ENCODE measurements around the gene SCAMP1. TPM values are rescaled to one million over a fixed set of nuclear protein-coding genes. Genes with fewer than 3 reads are reported as not detected.

The SCAMP1 gene
- total and polyA plus RNA-seq, 2 of the 13 experiments (the other 11 are each of a cell fraction or from before 2014, with no cell fraction given): 18.2 to 33.7 TPM

GRCh38 chr5:78334811-78335210 is 25.6 kb upstream of the SCAMP1 start (continued):
- TF ChIP-seq DPF2 (CRISPR knock-in tag; IDR thresholded peaks at IDR 0.05; ENCODE audit: borderline replicate concordance, low read depth): no peak
- TF ChIP-seq ZNF781 (CRISPR knock-in tag; IDR thresholded peaks at IDR 0.05; ENCODE audit: borderline replicate concordance, not compliant biosample characterization): no peak
- no peak for TF ChIP-seq GATAD2A (CRISPR knock-in tag; IDR thresholded peaks at IDR 0.05)
- TF ChIP-seq ZNF792 (CRISPR knock-in tag; IDR thresholded peaks at IDR 0.05): no peak
- TF ChIP-seq SP1 (IDR thresholded peaks at IDR 0.05): no peak
- no peak for TF ChIP-seq SP1 (CRISPR knock-in tag; IDR thresholded peaks at IDR 0.05)
- TF ChIP-seq ZNF44 (CRISPR knock-in tag; IDR thresholded peaks at IDR 0.05): no peak
- no peak for TF ChIP-seq THAP9 (CRISPR knock-in tag; IDR thresholded peaks at IDR 0.05; ENCODE audit: borderline replicate concordance)
- TF ChIP-seq ZNF354B (CRISPR knock-in tag; IDR thresholded peaks at IDR 0.05): no peak
- TF ChIP-seq ZFP1 (CRISPR knock-in tag; IDR thresholded peaks at IDR 0.05): no peak
- TF ChIP-seq ZFP36 (IDR thresholded peaks at IDR 0.05; ENCODE audit: borderline replicate concordance, low read depth, low read length, partially characterized antibody): no peak

GRCh38 chr5:78335976-78336375 is 24.4 kb upstream of the SCAMP1 start:
- no TSS peak for BruUV-seq (replicated peaks)
- FAIRE-seq (no peak), ATAC-seq (no peak), DNase-seq (ENCODE audit: low spot score) (no peak)
- POLR2A ChIA-PET: no interaction called here
- no peak overlapping the region for H3K4me2 ChIP-seq (ENCODE audit: low read depth, low read length)
- intact Hi-C loops (cut with micrococcal nuclease; ENCODE audit: unreplicated experiment): no loop called here
- no peak overlapping the region for H2AFZ ChIP-seq (ENCODE audit: low read length)
- H3K4me3 ChIP-seq (replicated peaks in 1 of 3; ENCODE audit: insufficient read depth in 1 of 3, low read depth in 2 of 3, low read length in 3 of 3): no peak overlapping the region
- no peaks in the 10 kb centered on the region for H3K27me3 ChIP-seq (ENCODE audit: control insufficient read depth in 1 of 2, insufficient read depth in 2 of 2, low read length in 2 of 2)
- no peak overlapping the region for H3K9ac ChIP-seq (ENCODE audit: insufficient read depth, low read depth, low read length)
- H3K27ac ChIP-seq (ENCODE audit: extremely low read length, insufficient read depth, low read length): no peak overlapping the region
- H3K4me1 ChIP-seq (ENCODE audit: insufficient read depth, low read length): peaks cover 25% of the 10 kb centered on the region
- no peaks in the 10 kb centered on the region for H3K79me2 ChIP-seq (ENCODE audit: insufficient read depth, low read length)
- 77% methylated on average over 2 of the region's 2 CpGs for WGBS (ENCODE audit: low lambda C conversion rate)
- H3K9me3 ChIP-seq (ENCODE audit: low read length): peaks cover 5% of the 10 kb centered on the region; the same call in 1 of the 2 replicates
- CTCF ChIA-PET (ENCODE audit: low intra/inter-chr PET ratio, low total read pairs): no interaction called here
- H4K20me1 ChIP-seq (ENCODE audit: insufficient read depth, low read length): no peaks in the 10 kb centered on the region
- in situ Hi-C loops (cut with HindIII; ENCODE audit: extremely low pct_ligation_motif_present, low pct_unique_long_range_greater_than_20kb): no loop called here
- no peaks in the 10 kb centered on the region for H3K36me3 ChIP-seq (replicated peaks in 1 of 2; ENCODE audit: control insufficient read depth in 1 of 2, insufficient read depth in 2 of 2, low read length in 2 of 2)
- TF ChIP-seq KLF13 (CRISPR knock-in tag; IDR thresholded peaks at IDR 0.05): no peak
- no peak for TF ChIP-seq ZBTB14 (CRISPR knock-in tag; IDR thresholded peaks at IDR 0.05)
- TF ChIP-seq ATRX (CRISPR knock-in tag; IDR thresholded peaks at IDR 0.05; ENCODE audit: borderline replicate concordance): no peak
- no peak for TF ChIP-seq TRAFD1 (CRISPR knock-in tag; IDR thresholded peaks at IDR 0.05; ENCODE audit: borderline replicate concordance)
- TF ChIP-seq HHEX (CRISPR knock-in tag; IDR thresholded peaks at IDR 0.05): no peak
- TF ChIP-seq ZNF296 (CRISPR knock-in tag; conservative IDR thresholded peaks at IDR 0.05): no peak
- TF ChIP-seq EZH2 (conservative IDR thresholded peaks at IDR 0.05; ENCODE audit: low read depth, low read length): no peak
- TF ChIP-seq FOXC1 (CRISPR knock-in tag; IDR thresholded peaks at IDR 0.05; ENCODE audit: borderline replicate concordance): no peak
- no peak for TF ChIP-seq SRSF9 (IDR thresholded peaks at IDR 0.05; ENCODE audit: borderline replicate concordance, insufficient read depth, low read depth, low read length, poor library complexity, severe bottlenecking)
- TF ChIP-seq XBP1 (CRISPR knock-in tag; IDR thresholded peaks at IDR 0.05): no peak
- no peak for TF ChIP-seq ZNF292 (CRISPR knock-in tag; IDR thresholded peaks at IDR 0.05; ENCODE audit: borderline replicate concordance, low read depth)

Measured in HepG2 (cell line).